MCF 10A (cell line): ENCODE data around the gene MRAS. TPM values are rescaled to one million over a fixed set of nuclear protein-coding genes. Genes with fewer than 3 reads are reported as not detected.

Experiments
- BruUV-seq: library from RNA; stranded (reverse); fragments of 400-500 nt; replicated peaks from 2 replicates; lab custom pipeline; 2021; lab: Mats Ljungman, UMichigan
- CTCF ChIA-PET: fragments of 300-600 bp; sonication (Branson Sonifier 250); formaldehyde crosslinking; extraction: SDS; loops from one replicate; lab custom pipeline; 2021; ENCODE audit warnings: antibody characterized with exemption, inconsistent platforms; lab: Yijun Ruan, JAX
- POLR2A ChIA-PET: fragments of 300-600, 350-650 bp; sonication (Branson Sonifier 250); formaldehyde crosslinking; extraction: SDS; loops from one replicate; lab custom pipeline; 2020; ENCODE audit warnings: antibody characterized with exemption, inconsistent platforms; lab: Yijun Ruan, JAX
- DNase-seq: peaks from one replicate; pipeline ENCODE4 v3.0.0-alpha.2; 2018; ENCODE audit not compliant: unreplicated experiment
- H3K27ac Mint-ChIP-seq: one replicate; pipeline ENCODE4 v1.8.0; 2022; ENCODE audit warnings: mild to moderate bottlenecking, low read depth, mixed read lengths; ENCODE audit not compliant: unreplicated experiment
- H3K27me3 Mint-ChIP-seq: one replicate; pipeline ENCODE4 v1.8.0; 2022; ENCODE audit warnings: mixed read lengths; ENCODE audit not compliant: insufficient read depth, unreplicated experiment
- H3K36me3 Mint-ChIP-seq: one replicate; pipeline ENCODE4 v1.8.0; 2022; ENCODE audit warnings: mild to moderate bottlenecking, moderate library complexity, mixed read lengths; ENCODE audit not compliant: insufficient read depth, unreplicated experiment
- H3K4me1 Mint-ChIP-seq: one replicate; pipeline ENCODE4 v1.8.0; 2022; ENCODE audit warnings: mixed read lengths; ENCODE audit not compliant: insufficient read depth, unreplicated experiment
- H3K4me3 Mint-ChIP-seq: one replicate; pipeline ENCODE4 v1.8.0; 2022; ENCODE audit warnings: mild to moderate bottlenecking, moderate library complexity, mixed read lengths; ENCODE audit not compliant: unreplicated experiment
- H3K9me3 Mint-ChIP-seq: one replicate; pipeline ENCODE4 v1.8.0; 2022; ENCODE audit warnings: mixed read lengths; ENCODE audit not compliant: unreplicated experiment
- intact Hi-C: fragments of 100-400 bp; cut with micrococcal nuclease; formaldehyde crosslinking; loops from 2 replicates; pipeline ENCODE4 v1.14.1; 2022
- total RNA-seq: library from RNA; stranded (reverse); gene quantifications from 2 replicates; pipeline ENCODE4 v1.2.3, GENCODE V29; 2022
- TF ChIP-seq, protein P1 (sequence below): fragments of 200-600 bp; IDR thresholded peaks from one replicate; pipeline ENCODE4 v1.8.0; 2022; ENCODE audit warnings: antibody characterized with exemption, mild to moderate bottlenecking; ENCODE audit not compliant: unreplicated experiment

Gene MRAS
- total RNA-seq, 1 experiment from 2014 or later, result 5.2 TPM

DNA sequence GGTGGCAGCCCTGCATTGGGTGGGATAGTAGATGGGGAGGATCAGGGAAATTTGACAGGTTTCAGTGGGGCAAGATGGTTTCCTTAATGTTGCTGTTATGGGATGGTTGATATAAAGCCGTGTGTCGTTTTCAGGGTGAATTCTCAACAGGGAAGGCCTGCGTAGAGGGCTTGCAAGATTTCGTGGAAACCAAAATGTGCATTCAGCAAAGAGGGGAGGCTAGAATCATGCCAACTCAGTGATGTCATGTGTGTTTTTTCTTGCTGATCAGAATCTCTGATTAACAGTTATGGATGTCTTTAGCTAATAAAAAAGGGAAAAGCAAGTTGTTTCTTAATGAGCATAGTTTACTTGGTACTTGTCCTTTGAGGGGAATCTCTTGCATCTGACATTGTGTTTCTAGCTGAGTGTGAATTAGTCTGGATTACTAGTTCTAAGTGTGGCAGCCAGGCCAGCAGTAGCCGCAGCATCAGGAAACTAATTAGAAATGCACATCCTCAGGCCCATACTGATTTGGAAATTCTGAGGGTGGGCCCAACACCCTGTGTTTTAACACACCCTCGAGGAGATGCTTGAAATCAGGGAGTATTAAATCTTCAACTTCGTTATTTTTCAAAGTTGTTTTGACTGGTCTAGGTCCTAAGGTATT lies 24.8 kb downstream of the MRAS start:
- no TSS peak for BruUV-seq
- no peaks in the 10 kb centered on the region for H3K27me3 Mint-ChIP-seq
- TF ChIP-seq, protein P1, sequence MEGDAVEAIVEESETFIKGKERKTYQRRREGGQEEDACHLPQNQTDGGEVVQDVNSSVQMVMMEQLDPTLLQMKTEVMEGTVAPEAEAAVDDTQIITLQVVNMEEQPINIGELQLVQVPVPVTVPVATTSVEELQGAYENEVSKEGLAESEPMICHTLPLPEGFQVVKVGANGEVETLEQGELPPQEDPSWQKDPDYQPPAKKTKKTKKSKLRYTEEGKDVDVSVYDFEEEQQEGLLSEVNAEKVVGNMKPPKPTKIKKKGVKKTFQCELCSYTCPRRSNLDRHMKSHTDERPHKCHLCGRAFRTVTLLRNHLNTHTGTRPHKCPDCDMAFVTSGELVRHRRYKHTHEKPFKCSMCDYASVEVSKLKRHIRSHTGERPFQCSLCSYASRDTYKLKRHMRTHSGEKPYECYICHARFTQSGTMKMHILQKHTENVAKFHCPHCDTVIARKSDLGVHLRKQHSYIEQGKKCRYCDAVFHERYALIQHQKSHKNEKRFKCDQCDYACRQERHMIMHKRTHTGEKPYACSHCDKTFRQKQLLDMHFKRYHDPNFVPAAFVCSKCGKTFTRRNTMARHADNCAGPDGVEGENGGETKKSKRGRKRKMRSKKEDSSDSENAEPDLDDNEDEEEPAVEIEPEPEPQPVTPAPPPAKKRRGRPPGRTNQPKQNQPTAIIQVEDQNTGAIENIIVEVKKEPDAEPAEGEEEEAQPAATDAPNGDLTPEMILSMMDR, result no peak
- intact Hi-C loops, result no loop called here
- POLR2A ChIA-PET, result no interaction called here
- no peaks in the 10 kb centered on the region for H3K9me3 Mint-ChIP-seq
- no peaks in the 10 kb centered on the region for H3K36me3 Mint-ChIP-seq
- no peak overlapping the region for H3K4me3 Mint-ChIP-seq
- H3K4me1 Mint-ChIP-seq, result no peaks in the 10 kb centered on the region
- CTCF ChIA-PET, result interaction anchor here (1.3 to 2.6 kb wide), 2 partner anchors 15 to 23 kb away, joined by 3 to 6 read pairs; no protein-coding TSS in a partner anchor
- DNase-seq, result no peak
- H3K27ac Mint-ChIP-seq, result no peak overlapping the region

DNA sequence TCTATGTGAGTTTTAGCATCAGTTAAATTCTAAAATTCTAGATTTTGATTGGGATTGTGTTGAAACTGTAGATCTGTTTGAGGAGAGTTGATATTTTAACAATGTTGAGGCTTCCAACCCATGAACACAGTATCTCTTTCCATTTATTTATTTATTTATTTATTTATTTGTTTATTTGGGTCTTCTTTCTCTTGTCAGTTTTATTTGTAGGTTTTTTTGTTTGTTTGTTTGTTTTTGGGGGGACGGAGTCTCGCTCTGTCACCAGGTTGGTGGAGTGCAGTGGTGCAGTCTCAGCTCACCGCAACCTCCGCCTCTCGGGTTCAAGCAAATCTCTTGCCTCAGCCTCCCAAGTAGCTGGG lies 25.3 kb downstream of the MRAS start:
- BruUV-seq, result no TSS peak
- Mint-ChIP-seq H3K4me1 (no peaks in the 10 kb centered on the region), H3K4me3 (no peak overlapping the region), H3K27ac (no peak overlapping the region), H3K36me3 (no peaks in the 10 kb centered on the region), H3K9me3 (no peaks in the 10 kb centered on the region), H3K27me3 (no peaks in the 10 kb centered on the region)
- CTCF ChIA-PET, result interaction anchor here (2.6 kb wide), 1 partner anchor 23 kb away, joined by 6 read pairs; no protein-coding TSS in a partner anchor
- intact Hi-C loops, result no loop called here
- no peak for DNase-seq
- POLR2A ChIA-PET, result no interaction called here
- TF ChIP-seq, protein P1, result no peak

DNA sequence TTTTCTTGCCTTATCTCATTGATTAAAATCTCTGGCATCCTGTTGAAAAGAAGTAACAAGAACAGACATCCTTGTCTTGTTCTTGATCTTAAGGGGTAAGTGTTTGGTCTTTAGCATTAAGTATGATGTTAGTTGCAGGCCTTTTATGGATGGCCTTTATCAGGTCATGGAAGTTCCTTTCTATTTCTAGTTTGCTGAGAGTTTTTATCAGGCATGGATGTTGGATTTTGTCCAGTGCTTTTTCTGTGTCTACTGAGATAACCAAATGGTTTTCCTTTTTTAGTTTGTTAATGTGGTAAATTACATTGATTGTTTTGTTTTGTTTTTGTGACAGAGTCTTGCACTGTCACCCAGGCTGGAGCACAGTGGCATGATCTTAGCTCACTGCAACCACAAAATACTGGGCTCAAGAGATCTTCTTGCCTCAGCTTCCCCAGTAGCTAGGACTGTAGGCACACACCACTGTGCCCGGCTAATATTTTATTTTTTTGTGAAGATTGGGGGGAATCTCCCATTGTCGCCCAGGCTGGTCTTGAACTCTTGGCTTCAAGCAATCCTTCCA lies 26.3 kb downstream of the MRAS start:
- no peaks in the 10 kb centered on the region for H3K27me3 Mint-ChIP-seq

DNA sequence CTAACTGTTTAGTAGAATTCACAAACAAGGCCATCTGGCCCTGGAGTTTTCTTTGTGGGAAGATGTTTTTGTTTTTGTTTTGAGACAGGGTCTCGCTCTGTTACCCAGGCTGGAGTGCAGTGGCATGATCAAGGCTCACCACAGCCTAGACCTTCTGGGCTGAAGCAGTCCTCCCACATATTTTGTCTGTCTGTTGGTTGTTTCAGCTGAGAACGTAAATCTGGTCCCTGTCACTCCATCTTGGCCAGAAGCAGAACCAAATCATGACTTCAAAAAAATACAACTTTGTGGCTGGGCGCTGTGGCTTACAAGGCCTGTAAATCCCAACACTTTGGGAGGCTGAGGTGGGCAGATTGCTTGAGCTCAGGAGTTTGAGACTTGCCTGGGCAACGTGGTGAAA lies 27.1 kb downstream of the MRAS start:
- intact Hi-C loops, result no loop called here
- TF ChIP-seq, protein P1, result no peak
- Mint-ChIP-seq H3K4me3 (no peak overlapping the region), H3K27me3 (no peaks in the 10 kb centered on the region), H3K4me1 (no peaks in the 10 kb centered on the region), H3K36me3 (no peaks in the 10 kb centered on the region), H3K27ac (no peak overlapping the region), H3K9me3 (no peaks in the 10 kb centered on the region)
- BruUV-seq, result no TSS peak
- ChIA-PET CTCF (interaction anchor here (1.3 kb wide), 1 partner anchor 42 kb away, joined by 5 read pairs; no protein-coding TSS in a partner anchor), POLR2A (no interaction called here)
- no peak for DNase-seq

More for the DNA sequence above, 26.3 kb downstream of the MRAS start:
- ChIA-PET CTCF (no interaction called here), POLR2A (no interaction called here)
- no peak for DNase-seq
- no TSS peak for BruUV-seq
- intact Hi-C loops, result no loop called here
- TF ChIP-seq, protein P1, result no peak
- Mint-ChIP-seq H3K4me1 (no peaks in the 10 kb centered on the region), H3K36me3 (no peaks in the 10 kb centered on the region), H3K27ac (no peak overlapping the region), H3K4me3 (no peak overlapping the region), H3K9me3 (no peaks in the 10 kb centered on the region)
